GM23248 (cell line): Measurements from ENCODE around the gene CDKAL1. TPM values are rescaled to one million over a fixed set of nuclear protein-coding genes. Genes with fewer than 3 reads are reported as not detected.

Experiments used
- DNase-seq: peaks from one replicate; pipeline ENCODE4 v3.0.0-alpha.2; 2015
- H2AFZ ChIP-seq: fragments of 200-600 bp; sonication (generic); 2 replicates; pipeline ENCODE4 v1.6.1; 2016; ENCODE audit warnings: antibody characterized with exemption
- H3F3A ChIP-seq: fragments of 200-600 bp; sonication (generic); 2 replicates; pipeline ENCODE4 v1.6.1; 2016; ENCODE audit warnings: mild to moderate bottlenecking, antibody characterized with exemption, mixed run types; ENCODE audit not compliant: insufficient read depth
- H3K27ac ChIP-seq: fragments of 200-600 bp; sonication (generic); 2 replicates; pipeline ENCODE4 v1.5.1; 2016; ENCODE audit warnings: mild to moderate bottlenecking
- H3K27me3 ChIP-seq: fragments of 200-600 bp; sonication (generic); replicated peaks from 2 replicates; pipeline ENCODE4 v1.6.1; 2016; ENCODE audit warnings: mild to moderate bottlenecking; ENCODE audit not compliant: insufficient read depth
- H3K36me3 ChIP-seq: fragments of 200-600 bp; sonication (generic); 2 replicates; pipeline ENCODE4 v1.6.1; 2016; ENCODE audit warnings: low read depth, mild to moderate bottlenecking
- H3K4me1 ChIP-seq: fragments of 200-600 bp; sonication (generic); 2 replicates; pipeline ENCODE4 v1.6.1; 2016; ENCODE audit warnings: mild to moderate bottlenecking; ENCODE audit not compliant: insufficient read depth
- H3K4me2 ChIP-seq: fragments of 200-600 bp; sonication (generic); one replicate; pipeline ENCODE4 v1.6.1; 2016; ENCODE audit warnings: mild to moderate bottlenecking; ENCODE audit not compliant: unreplicated experiment
- H3K4me3 ChIP-seq: fragments of 200-600 bp; sonication (generic); 2 replicates; pipeline ENCODE4 v1.5.1; 2016; ENCODE audit warnings: mild to moderate bottlenecking
- H3K79me2 ChIP-seq: fragments of 200-600 bp; sonication (generic); 2 replicates; pipeline ENCODE4 v1.6.1; 2016; ENCODE audit warnings: mild to moderate bottlenecking; ENCODE audit not compliant: insufficient read depth
- H3K9ac ChIP-seq: fragments of 200-600 bp; sonication (generic); 2 replicates; pipeline ENCODE4 v1.6.1; 2016; ENCODE audit warnings: mild to moderate bottlenecking
- H3K9me2 ChIP-seq: fragments of 200-600 bp; sonication (generic); 2 replicates; pipeline ENCODE4 v1.6.1; 2016; ENCODE audit warnings: mixed run types, mild to moderate bottlenecking, moderate library complexity; ENCODE audit not compliant: insufficient read depth
- H3K9me3 ChIP-seq: fragments of 200-600 bp; sonication (generic); one replicate; pipeline ENCODE4 v1.6.1; 2017; ENCODE audit warnings: low read depth
- H4K20me1 ChIP-seq: fragments of 200-600 bp; sonication (generic); 2 replicates; pipeline ENCODE4 v1.6.0; 2016; ENCODE audit not compliant: insufficient read depth
- EZH2 ChIP-seq: fragments of 200-600 bp; sonication (generic); IDR thresholded peaks from 2 replicates; pipeline ENCODE4 v1.6.1; 2018; ENCODE audit warnings: antibody characterized with exemption, mild to moderate bottlenecking; ENCODE audit not compliant: insufficient read depth, poor library complexity, severe bottlenecking
- EZH2phosphoT487 ChIP-seq: fragments of 200-600 bp; sonication (generic); IDR thresholded peaks from 2 replicates; pipeline ENCODE4 v1.6.1; 2018; ENCODE audit warnings: antibody characterized with exemption, moderate library complexity, mild to moderate bottlenecking, low read depth; ENCODE audit not compliant: insufficient read depth
- WGBS, 2 experiments: methylation state at CpG; one replicate each; pipeline ENCODE4 v1.1.6; 2015 to 2017; ENCODE audit warnings: low lambda C conversion rate in 2 of 2, low coverage in 1 of 2; ENCODE audit errors: missing lambda C conversion rate in 2 of 2; 5-methylcytosine and 5-hydroxymethylcytosine counted together
- in situ Hi-C: fragments of 300-500 bp; cut with MboI; formaldehyde crosslinking; loops from 2 replicates; pipeline ENCODE4 v1.15.0; 2020
- polyA plus RNA-seq: library from polyadenylated mRNA; unstranded; fragments of >200 nt; fragmentation: Nextera tagmentation; extraction: Ambion mirVana; gene quantifications from 2 replicates; pipeline ENCODE4 v1.2.1, GENCODE V29; 2016
- total RNA-seq: library from RNA; depleted of rRNA; stranded (reverse); fragments of >200 nt; shearing (Covaris generic); gene quantifications from 2 replicates; pipeline ENCODE4 v1.2.3, GENCODE V29; 2014

Gene CDKAL1
- total and polyA plus RNA-seq, 2 experiments from 2014 or later = 7.5 to 10.8 TPM

- no peaks in the 10 kb centered on the region for H3K36me3 ChIP-seq
- 55 to 66% methylated on average over 3 of the region's 3 CpGs for WGBS, 2 experiments
- TF ChIP-seq EZH2phosphoT487 (no peak), EZH2 (no peak)
- in situ Hi-C loops = no loop called here
- H3K27ac ChIP-seq = no peak overlapping the region
- H2AFZ ChIP-seq = no peak overlapping the region
- H3K79me2 ChIP-seq = no peaks in the 10 kb centered on the region
- no peak for DNase-seq
- H3K9ac ChIP-seq = no peak overlapping the region
- H3K27me3 ChIP-seq = no peaks in the 10 kb centered on the region
- no peaks in the 10 kb centered on the region for H3K9me2 ChIP-seq
- no peaks in the 10 kb centered on the region for H3F3A ChIP-seq
- H3K9me3 ChIP-seq = no peaks in the 10 kb centered on the region
- H3K4me1 ChIP-seq = peaks cover 4% of the 10 kb centered on the region; the same call in 1 of the 2 replicates
- H3K4me2 ChIP-seq = no peak overlapping the region
- no peaks in the 10 kb centered on the region for H4K20me1 ChIP-seq
- no peak overlapping the region for H3K4me3 ChIP-seq
These were observed 235.4 kb downstream of the CDKAL1 start for GRCh38 chr6:20769631-20770030.

GRCh38 chr6:20770773-20771172 is 236.5 kb downstream of the CDKAL1 start:
- H3K9me2 ChIP-seq = no peaks in the 10 kb centered on the region
- no peak overlapping the region for H3K27ac ChIP-seq
- no peaks in the 10 kb centered on the region for H3K36me3 ChIP-seq
- no peaks in the 10 kb centered on the region for H3K79me2 ChIP-seq
- no peaks in the 10 kb centered on the region for H3K27me3 ChIP-seq
- in situ Hi-C loops = no loop called here
- peaks cover 4% of the 10 kb centered on the region; the same call in 1 of the 2 replicates for H3K4me1 ChIP-seq
- TF ChIP-seq EZH2 = no peak
- TF ChIP-seq EZH2phosphoT487 = no peak
- H3K4me2 ChIP-seq = no peak overlapping the region
- H3F3A ChIP-seq = no peaks in the 10 kb centered on the region
- WGBS, 2 experiments = 13 to 19% methylated on average over 1 of the region's 1 CpG
- H3K9me3 ChIP-seq = no peaks in the 10 kb centered on the region
- no peak overlapping the region for H2AFZ ChIP-seq
- H4K20me1 ChIP-seq = no peaks in the 10 kb centered on the region
- no peak overlapping the region for H3K9ac ChIP-seq
- DNase-seq = peak; percentile 20
- no peak overlapping the region for H3K4me3 ChIP-seq

- DNase-seq = no peak
- in situ Hi-C loops = no loop called here
- no peaks in the 10 kb centered on the region for H3K79me2 ChIP-seq
- no peak overlapping the region for H3K4me2 ChIP-seq
- no peak overlapping the region for H3K27ac ChIP-seq
- H3K9me2 ChIP-seq = no peaks in the 10 kb centered on the region
- no peaks in the 10 kb centered on the region for H3K27me3 ChIP-seq
- no peaks in the 10 kb centered on the region for H3K9me3 ChIP-seq
- no peak overlapping the region for H3K9ac ChIP-seq
- H2AFZ ChIP-seq = no peak overlapping the region
- H3F3A ChIP-seq = no peaks in the 10 kb centered on the region
- TF ChIP-seq EZH2 (no peak), EZH2phosphoT487 (no peak)
- 77 to 79% methylated on average over 6 of the region's 6 CpGs for WGBS, 2 experiments
- no peaks in the 10 kb centered on the region for H3K36me3 ChIP-seq
- no peak overlapping the region for H3K4me3 ChIP-seq
- H4K20me1 ChIP-seq = no peaks in the 10 kb centered on the region
- peaks cover 4% of the 10 kb centered on the region; the same call in 1 of the 2 replicates for H3K4me1 ChIP-seq
These were observed 237.2 kb downstream of the CDKAL1 start for GRCh38 chr6:20771409-20771808.

- H3K27me3 ChIP-seq = no peaks in the 10 kb centered on the region
- H3K27ac ChIP-seq = no peak overlapping the region
- no peaks in the 10 kb centered on the region for H4K20me1 ChIP-seq
- no peak overlapping the region for H2AFZ ChIP-seq
- no peak for DNase-seq
- H3K4me1 ChIP-seq = peaks cover 4% of the 10 kb centered on the region; the same call in 1 of the 2 replicates
- 94 to 100% methylated on average over 1 of the region's 1 CpG for WGBS, 2 experiments
- no peaks in the 10 kb centered on the region for H3K79me2 ChIP-seq
- H3K36me3 ChIP-seq = no peaks in the 10 kb centered on the region
- no peaks in the 10 kb centered on the region for H3K9me3 ChIP-seq
- H3K4me3 ChIP-seq = no peak overlapping the region
- TF ChIP-seq EZH2 (no peak), EZH2phosphoT487 (no peak)
- in situ Hi-C loops = no loop called here
- no peak overlapping the region for H3K9ac ChIP-seq
- H3K9me2 ChIP-seq = no peaks in the 10 kb centered on the region
- no peak overlapping the region for H3K4me2 ChIP-seq
- no peaks in the 10 kb centered on the region for H3F3A ChIP-seq
These were observed 239.6 kb downstream of the CDKAL1 start for GRCh38 chr6:20773822-20774221.

GRCh38 chr6:20775981-20776380 is 241.7 kb downstream of the CDKAL1 start:
- in situ Hi-C loops = no loop called here
- Histone ChIP-seq H3K9me3 (no peaks in the 10 kb centered on the region), H3K4me2 (no peak overlapping the region), H3K79me2 (no peaks in the 10 kb centered on the region), H3K4me3 (no peak overlapping the region), H3K9ac (no peak overlapping the region), H3K27ac (no peak overlapping the region), H3F3A (no peaks in the 10 kb centered on the region), H3K27me3 (no peaks in the 10 kb centered on the region), H4K20me1 (no peaks in the 10 kb centered on the region), H3K36me3 (no peaks in the 10 kb centered on the region), H3K4me1 (peaks cover 1% of the 10 kb centered on the region; the same call in 1 of the 2 replicates), H2AFZ (no peak overlapping the region), H3K9me2 (no peaks in the 10 kb centered on the region)
- no peak for TF ChIP-seq EZH2phosphoT487
- TF ChIP-seq EZH2 = no peak
- DNase-seq = no peak
- WGBS, 2 experiments = 100% methylated on average over 1 of the region's 1 CpG
